GM18951 (cell line): ENCODE data around the gene ABI3BP.

Experiments used
- POLR2A ChIP-seq: IDR thresholded peaks from 4 replicates; pipeline ENCODE4 v1.6.1; 2011; ENCODE audit warnings: mild to moderate bottlenecking; ENCODE audit not compliant: insufficient read length, insufficient read depth; ENCODE audit errors: extremely low read depth
- in situ Hi-C: fragments of 300-500 bp; cut with MboI; formaldehyde crosslinking; loops from one replicate; pipeline ENCODE4 v1.12.0; 2022; ENCODE audit warnings: low sequenced_read_pairs, mixed read lengths, inconsistent platforms; ENCODE audit not compliant: unreplicated experiment

Gene ABI3BP

GRCh38 chr3:100880072-100880471, 113.1 kb downstream of the ABI3BP start:
- in situ Hi-C loops = no loop called here
- no peak for TF ChIP-seq POLR2A

DNA sequence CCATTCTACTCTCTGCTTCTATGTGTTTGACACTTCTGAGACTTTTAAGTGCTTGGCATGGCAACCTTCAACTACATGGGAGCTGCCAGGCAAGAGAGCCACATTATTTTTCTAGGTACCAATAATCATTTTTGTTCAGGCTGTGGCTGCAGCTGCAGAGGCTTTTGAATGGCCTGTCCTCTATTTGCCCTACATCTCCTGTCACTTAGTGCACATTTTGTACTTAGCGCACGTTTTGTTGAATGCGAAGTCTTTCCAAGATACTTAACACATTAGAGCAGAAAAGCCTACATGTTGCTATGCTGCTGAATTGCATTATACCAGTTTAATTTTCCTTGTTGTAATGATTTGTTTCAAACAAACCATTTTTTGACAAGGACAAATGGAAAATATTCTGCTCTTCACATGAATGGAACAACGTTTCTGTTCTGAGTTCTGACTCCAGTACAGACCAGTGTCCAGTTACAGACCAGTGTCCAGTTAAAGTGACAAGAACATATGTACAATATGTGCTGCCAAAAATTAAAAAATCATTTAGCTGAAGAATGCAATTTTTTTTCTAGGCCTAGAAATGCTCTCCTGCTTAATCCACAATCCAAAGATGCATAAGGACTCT, 113.9 kb downstream of the ABI3BP start:
- no peak for TF ChIP-seq POLR2A
- in situ Hi-C loops = no loop called here

DNA sequence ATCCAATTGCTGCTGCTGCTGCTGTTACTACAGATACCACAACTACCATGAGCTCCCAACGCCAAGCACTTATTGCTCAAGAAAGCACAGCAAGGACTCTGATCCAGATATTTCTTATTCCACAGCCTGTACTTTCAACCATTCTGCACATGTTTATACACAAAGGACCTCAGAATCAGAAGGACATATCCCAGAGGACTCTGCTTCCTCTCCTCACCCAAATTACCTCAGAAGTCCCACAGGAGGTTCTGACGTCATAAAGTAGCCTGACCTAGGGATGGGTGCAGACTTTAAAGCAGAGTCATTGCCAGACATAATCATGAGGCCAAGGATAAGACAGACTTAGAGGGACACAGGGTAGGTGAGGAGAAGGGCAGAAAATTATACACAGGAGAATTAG, 115.9 kb downstream of the ABI3BP start:
- in situ Hi-C loops = no loop called here
- no peak for TF ChIP-seq POLR2A

- in situ Hi-C loops = no loop called here
- no peak for TF ChIP-seq POLR2A
Measured at GRCh38 chr3:100875239-100875638, 118.0 kb downstream of the ABI3BP start.

DNA sequence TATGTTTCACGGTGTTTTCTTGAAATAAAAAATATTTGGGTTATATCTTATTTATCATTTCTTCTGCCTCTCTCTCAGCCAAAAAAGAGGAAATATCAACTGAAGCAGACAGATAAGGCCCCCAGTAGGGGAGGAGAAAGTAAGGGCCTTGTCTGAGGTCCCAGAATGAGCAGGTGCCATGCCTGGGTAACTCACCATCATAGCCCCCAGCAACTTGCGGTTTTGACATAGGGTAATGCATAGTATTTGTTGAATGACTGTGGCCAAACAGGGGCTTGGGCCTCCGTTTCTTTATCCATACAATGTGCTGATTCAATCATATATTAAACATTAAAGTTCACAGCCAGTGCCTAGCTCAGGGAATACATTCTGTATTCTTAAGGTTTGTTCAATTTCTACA, 119.6 kb downstream of the ABI3BP start:
- no peak for TF ChIP-seq POLR2A
- in situ Hi-C loops = no loop called here

DNA sequence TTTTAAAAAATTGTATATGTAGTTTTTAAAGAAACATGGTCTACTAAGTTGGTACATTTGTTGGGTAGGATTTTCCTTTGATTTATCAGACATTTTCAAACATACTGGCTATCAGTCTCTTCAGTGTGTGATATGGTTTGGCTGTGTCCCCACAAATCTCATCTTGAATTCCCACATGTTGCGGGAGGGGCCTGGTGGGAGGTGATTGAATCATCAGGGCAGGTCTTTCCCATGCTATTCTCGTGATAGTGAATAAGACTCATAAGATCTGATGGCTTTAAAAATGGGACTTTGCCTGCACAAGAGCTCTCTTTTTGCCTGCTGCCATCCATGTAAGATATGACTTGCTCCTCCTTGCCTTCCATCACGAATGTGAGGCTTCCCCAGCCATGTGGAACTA, 121.9 kb downstream of the ABI3BP start:
- in situ Hi-C loops = no loop called here
- TF ChIP-seq POLR2A = no peak

- no peak for TF ChIP-seq POLR2A
- in situ Hi-C loops = no loop called here
Measured at GRCh38 chr3:100869787-100870186, 123.4 kb downstream of the ABI3BP start.

DNA sequence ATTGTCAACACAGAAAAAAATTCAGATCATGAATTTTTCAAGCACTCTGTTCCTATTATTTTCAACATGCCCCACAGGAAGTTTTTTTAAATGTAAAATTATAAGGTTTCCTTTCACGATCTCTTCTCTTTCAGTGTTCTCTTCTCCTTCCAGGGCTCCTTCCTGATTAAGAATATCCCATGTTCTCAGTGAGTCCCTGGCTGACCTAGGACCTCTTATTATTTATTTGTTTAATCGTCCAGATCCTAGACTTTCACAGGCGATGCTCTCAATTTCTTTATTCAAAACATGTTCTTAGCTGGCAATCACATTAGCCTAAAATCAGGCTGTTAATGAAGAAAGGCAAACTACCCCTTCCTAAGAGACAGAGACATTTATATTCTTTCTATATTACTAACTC, 124.3 kb downstream of the ABI3BP start:
- in situ Hi-C loops = no loop called here
- no peak for TF ChIP-seq POLR2A

- no peak for TF ChIP-seq POLR2A
- in situ Hi-C loops = no loop called here
Measured at GRCh38 chr3:100868096-100868495, 125.1 kb downstream of the ABI3BP start.

DNA sequence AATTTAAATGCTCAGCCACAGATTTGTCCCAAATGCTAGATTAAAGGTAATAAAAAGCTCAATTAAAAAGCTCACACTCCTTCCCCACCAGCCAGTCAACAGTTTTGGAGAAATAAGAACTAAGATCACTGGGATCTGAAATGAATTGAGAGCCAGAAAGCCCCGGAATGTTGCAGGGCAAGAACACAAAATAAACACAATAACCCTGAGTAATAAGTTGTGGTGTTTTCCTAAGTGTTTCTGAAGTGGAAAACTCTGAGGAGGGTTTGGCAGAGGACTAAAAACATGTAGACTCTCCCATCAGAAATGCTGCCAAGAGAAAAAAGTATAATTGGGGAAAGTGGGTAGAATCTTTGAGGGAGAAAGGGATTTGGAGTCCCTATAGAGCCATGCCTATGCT, 127.8 kb downstream of the ABI3BP start:
- in situ Hi-C loops = no loop called here
- TF ChIP-seq POLR2A = no peak

DNA sequence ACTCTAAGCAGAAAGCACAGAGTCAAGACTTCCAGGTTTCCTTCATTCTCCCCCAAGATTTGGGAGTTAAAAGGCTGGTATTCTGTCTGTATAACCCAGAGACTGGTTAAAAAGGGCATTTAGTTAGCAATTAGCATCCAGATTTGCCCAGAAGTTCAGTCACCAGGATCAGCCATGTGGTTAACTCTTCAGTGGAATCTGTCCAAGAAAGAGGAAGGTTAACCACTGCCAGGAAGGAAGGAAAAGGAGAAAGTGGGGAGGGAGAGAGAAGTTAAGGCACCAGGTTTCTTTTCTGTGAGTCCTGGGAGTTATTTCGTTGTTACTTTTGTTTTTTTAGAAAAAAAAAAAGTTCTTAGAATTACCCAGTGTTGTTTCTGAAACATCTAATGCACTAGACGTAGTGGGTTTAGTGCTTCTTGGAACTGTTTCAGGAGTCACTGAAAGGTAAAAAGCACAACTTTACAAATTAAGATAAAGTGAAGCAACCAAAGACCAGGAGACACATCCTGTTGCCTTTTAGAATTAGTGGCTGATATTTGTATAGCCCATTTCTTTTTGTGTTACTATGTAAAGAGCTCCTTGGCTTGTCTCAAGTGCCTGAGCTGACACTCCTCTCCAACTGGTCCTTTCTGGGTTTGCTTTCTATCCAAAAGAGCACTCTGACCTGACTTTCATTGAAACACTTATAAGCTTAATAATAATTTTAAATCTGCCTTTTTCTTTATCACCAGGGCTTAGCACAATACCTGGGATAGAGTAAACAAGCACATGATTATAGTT, 128.6 kb downstream of the ABI3BP start:
- no peak for TF ChIP-seq POLR2A
- in situ Hi-C loops = no loop called here

- in situ Hi-C loops = no loop called here
- no peak for TF ChIP-seq POLR2A
Measured at GRCh38 chr3:100857863-100858262, 135.4 kb downstream of the ABI3BP start.

DNA sequence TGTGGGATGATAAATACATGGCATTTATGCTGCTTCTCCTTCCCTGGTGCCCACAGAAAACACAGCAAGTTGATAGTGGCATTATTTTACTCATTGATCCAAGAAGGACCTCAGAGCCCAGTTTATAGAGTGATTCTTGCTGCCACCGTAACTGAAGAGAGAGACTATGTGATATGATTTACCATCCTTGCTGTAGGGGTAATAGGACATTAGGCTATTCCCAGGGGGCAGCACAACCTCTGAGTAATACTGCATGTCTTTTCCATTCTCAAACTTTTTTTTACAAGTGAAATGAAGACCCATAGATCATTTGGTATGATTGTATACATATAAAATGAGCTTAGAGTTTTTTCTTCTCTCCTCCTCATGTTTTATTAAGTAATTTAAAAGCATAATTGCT, 136.4 kb downstream of the ABI3BP start:
- in situ Hi-C loops = no loop called here
- TF ChIP-seq POLR2A = no peak

- in situ Hi-C loops = no loop called here
- no peak for TF ChIP-seq POLR2A
Measured at GRCh38 chr3:100852840-100853239, 140.4 kb downstream of the ABI3BP start.
